ENCODE data around the gene HS6ST1. TPM values are rescaled to one million over a fixed set of nuclear protein-coding genes. Genes with fewer than 3 reads are reported as not detected.

HS6ST1 gene
- total RNA-seq, 1 donor from 2014 or later = 25.2 TPM

- no peak for DNase-seq
Measured at GRCh38 chr2:128298286-128298685, 20.4 kb downstream of the HS6ST1 start.

- no peak for DNase-seq
Measured at GRCh38 chr2:128293870-128294455, 24.7 kb downstream of the HS6ST1 start.

- DNase-seq = no peak
Measured at GRCh38 chr2:128293426-128293755, 25.3 kb downstream of the HS6ST1 start.

GRCh38 chr2:128292599-128293425 is 25.9 kb downstream of the HS6ST1 start:
- no peak for DNase-seq

GRCh38 chr2:128291844-128292598 is 26.6 kb downstream of the HS6ST1 start:
- DNase-seq = no peak

GRCh38 chr2:128291161-128291843 is 27.4 kb downstream of the HS6ST1 start:
- no peak for DNase-seq

GRCh38 chr2:128290356-128290755 is 28.3 kb downstream of the HS6ST1 start:
- no peak for DNase-seq

GRCh38 chr2:128289439-128289838 is 29.2 kb downstream of the HS6ST1 start:
- DNase-seq = peak; percentile 29

GRCh38 chr2:128288781-128289180 is 29.9 kb downstream of the HS6ST1 start:
- no peak for DNase-seq

GRCh38 chr2:128287780-128288735 is 30.6 kb downstream of the HS6ST1 start:
- DNase-seq = no peak

- DNase-seq = no peak
Measured at GRCh38 chr2:128286905-128287779, 31.5 kb downstream of the HS6ST1 start.

- no peak for DNase-seq
Measured at GRCh38 chr2:128286011-128286721, 32.5 kb downstream of the HS6ST1 start.

- DNase-seq = no peak
Measured at GRCh38 chr2:128285329-128285931, 33.2 kb downstream of the HS6ST1 start.

GRCh38 chr2:128284841-128285240 is 33.8 kb downstream of the HS6ST1 start:
- DNase-seq = no peak

GRCh38 chr2:128284037-128284441 is 34.6 kb downstream of the HS6ST1 start:
- no peak for DNase-seq

- DNase-seq = no peak
Measured at GRCh38 chr2:128282976-128283810, 35.5 kb downstream of the HS6ST1 start.

- DNase-seq = no peak
Measured at GRCh38 chr2:128282246-128282975, 36.3 kb downstream of the HS6ST1 start.

- no peak for DNase-seq
Measured at GRCh38 chr2:128281852-128282245, 36.8 kb downstream of the HS6ST1 start.

All from skin of body (tissue), 2 donors.